ELF-1 (cell line): ENCODE results near the gene ZNF319.

Source experiments
- DNase-seq: peaks from one replicate; pipeline ENCODE4 v3.0.0-alpha.2; 2016; ENCODE audit warnings: low read depth, low spot score

ZNF319 gene

DNA sequence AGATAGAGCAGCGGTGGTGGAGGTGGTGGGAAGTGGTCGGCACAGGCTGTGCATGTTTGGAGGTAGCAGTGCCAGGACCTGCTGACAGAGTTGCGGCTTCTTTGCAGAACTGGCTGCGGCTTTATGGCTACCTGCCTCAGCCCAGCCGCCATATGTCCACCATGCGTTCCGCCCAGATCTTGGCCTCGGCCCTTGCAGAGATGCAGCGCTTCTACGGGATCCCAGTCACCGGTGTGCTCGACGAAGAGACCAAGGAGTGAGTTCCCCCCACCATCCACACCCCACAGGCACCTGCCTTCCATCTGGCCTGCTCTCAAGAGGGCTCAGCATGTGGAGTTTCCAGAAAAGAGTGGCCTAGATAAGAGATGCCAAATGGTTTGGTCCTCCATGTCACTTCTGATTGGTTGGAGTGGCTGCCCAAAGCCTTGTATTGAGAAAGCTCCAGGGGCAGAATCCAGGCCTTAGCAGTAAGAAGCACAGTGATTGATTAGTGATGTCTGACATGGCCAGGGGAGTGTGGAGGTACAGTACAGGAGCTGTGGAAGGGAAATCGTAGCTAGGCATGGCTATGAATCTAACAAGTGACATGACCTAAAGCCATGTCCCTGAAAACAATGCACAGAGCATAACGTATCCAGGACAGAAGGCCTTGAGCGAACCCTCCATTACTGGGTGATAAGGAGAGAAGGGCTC, 37.0 kb upstream of the ZNF319 start:
- DNase-seq = no peak

DNA sequence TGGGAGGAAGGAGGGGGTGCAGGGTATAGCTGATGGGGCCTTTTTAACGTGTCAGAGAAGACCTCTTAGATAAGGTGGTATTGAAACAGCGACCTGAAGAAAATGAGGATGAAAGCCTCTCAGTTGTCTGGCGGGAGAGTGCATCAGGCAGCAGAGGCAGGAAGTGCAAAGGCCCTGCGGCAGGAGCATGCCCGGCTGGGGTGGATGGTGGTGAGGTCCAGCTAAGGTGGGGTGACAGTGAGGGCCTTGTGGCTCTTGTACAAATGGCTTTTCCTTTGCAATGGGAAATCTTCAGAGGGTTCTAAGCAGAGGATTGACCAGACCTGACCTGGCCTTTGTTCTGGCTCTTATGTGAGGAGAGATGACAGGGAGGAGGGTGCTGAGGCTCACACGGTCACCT, 36.5 kb upstream of the ZNF319 start:
- no peak for DNase-seq

DNA sequence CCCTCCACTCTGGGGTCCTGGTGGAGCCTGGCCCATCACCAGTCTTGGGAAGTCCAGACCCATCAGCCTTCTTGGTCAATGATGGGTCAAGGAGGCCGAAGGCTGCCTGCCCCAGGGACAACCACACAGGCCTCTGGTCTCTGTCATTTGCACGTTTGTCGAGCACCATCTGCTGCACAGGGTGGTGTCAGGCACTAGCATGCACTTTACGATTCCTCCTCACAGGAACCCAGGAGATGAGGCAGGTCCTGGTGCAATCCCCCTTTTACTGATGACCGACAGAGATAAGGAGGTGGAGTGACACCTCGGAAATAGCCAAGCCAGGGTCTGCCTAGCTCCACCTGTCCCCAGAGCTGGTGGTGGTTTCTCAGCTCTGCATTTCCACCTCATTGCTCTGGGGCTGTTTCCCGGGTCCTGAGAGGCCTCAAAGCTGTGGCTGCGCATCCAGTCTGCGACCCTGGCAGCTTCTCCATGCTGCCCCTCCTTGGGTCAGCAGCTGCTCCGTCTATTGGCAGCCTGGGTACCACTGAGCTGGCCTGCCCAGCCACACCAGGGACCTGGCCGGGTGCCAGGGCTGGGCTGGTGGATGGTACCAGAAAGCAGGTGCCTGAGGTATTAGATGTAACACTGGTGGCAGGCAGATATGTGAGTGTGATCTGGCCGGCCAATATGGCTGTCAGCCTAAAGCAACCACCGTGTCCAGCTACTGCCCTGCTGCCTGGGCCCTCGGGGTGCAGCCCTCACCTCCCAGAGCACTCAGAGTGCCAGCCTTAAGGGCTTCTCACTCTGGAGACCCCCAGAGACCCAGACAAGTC, 35.1 kb upstream of the ZNF319 start:
- DNase-seq = no peak

DNA sequence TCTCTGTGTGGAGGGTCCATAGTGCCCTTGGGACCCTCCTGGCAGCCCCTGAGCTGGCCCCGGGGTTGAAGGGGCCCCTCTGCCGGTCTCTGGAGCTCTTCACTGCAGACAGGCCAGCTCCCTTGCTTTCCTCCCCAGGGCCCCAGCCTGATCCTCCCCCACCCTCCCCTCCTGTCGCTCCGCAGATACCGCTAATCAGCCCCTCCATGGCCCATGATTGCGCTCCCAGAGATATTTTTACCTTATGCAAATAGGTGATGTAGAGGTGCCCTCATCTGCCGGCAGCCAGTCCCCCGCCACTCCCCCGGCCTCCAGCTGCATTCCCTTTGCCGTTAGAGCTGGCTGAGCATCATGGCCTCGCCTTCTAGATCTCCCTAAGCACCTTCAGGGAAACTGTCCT, 34.3 kb upstream of the ZNF319 start:
- DNase-seq = no peak

DNA sequence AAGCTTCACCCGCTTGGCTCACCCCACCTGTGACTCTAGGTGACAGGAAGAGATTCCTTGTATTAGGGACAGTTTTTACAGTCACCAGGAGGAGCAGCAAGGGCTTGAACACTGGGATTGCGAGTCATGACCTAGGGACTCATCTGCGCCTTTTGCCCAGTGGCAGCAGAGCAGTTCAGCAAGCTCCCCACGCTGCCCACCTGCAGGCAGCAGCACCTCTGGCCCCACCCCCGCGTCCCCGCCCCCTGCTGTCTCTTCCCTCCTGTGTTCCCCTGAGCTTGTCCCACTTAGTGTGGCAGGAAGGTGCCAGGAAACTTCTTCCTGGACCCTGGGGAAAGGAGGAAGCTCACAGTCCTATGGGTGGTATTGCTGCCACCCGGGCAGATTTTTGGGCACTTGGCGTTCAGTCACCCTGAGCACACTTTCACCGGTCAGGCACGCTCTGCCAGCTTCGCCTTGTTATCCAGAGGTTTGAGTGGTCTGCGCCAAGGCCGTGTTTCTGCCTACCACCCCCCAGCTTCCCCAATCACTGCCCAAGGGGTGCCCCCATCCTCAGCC, 33.7 kb upstream of the ZNF319 start:
- no peak for DNase-seq

DNA sequence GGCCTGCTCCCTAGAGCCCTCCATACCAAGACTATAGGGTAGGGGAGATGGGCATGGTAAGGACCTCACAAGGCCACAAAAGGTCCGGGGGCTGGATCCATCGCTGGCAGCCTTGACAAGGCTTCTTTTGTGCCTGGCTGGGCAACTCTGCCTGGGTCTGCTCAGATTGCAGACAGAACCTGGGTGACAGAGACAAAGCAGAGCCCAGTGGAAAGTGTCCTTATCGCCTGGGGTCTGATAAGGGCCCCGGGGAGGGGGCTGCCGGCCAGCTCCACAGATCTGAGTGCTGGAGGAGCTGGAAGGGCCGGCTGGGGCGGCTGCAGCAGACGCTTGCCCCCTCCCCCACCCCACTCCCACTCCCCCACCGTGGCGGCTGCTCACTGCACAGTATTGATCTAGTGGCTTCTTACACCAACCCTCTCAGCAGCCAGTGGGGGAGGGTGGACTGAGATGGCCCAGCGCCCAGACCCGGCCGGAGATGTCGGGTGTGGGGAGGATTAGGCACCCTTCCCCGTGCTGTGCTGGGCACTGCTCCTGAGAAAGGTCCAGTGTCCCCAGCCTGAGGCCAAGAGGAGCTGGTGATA, 32.3 kb upstream of the ZNF319 start:
- DNase-seq = peak; percentile 83

DNA sequence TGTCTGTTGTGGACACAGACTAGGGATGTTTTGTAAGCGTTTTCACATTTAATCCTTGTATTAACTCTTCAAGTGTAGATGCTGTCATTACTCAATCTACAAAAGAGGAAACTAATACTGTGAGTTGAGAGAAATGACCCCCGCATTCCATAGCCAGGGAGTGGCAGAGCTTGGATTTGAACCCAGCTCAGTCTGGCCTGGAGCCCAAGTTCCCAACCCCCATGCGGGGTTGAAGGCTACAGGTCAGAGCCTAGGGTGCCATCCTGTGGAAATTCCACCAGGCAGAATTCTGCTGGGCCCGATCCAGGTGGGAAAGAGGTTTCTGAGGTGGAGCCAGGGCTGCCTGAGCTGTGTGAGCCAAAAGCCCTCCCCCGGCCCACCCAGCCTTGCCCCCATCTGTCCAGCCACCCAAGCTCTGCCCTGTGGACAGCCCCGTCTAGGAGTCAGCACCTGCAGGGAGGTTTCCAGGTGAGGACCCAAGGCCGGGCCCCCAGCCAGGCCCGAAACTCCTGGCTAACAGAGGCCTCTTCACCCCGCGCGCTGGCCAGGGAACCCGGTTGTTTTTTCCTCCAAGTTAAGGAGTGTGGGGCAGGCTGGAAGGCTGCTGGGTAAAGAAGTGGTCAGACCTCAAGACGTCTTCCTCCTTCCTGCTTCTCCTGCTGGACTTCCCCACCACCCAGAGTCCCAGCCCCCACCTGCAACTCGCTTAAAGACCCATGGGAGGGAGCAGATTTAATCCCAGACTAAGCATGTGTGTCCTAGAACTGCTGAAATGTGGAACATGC, 30.7 kb upstream of the ZNF319 start:
- DNase-seq = no peak

DNA sequence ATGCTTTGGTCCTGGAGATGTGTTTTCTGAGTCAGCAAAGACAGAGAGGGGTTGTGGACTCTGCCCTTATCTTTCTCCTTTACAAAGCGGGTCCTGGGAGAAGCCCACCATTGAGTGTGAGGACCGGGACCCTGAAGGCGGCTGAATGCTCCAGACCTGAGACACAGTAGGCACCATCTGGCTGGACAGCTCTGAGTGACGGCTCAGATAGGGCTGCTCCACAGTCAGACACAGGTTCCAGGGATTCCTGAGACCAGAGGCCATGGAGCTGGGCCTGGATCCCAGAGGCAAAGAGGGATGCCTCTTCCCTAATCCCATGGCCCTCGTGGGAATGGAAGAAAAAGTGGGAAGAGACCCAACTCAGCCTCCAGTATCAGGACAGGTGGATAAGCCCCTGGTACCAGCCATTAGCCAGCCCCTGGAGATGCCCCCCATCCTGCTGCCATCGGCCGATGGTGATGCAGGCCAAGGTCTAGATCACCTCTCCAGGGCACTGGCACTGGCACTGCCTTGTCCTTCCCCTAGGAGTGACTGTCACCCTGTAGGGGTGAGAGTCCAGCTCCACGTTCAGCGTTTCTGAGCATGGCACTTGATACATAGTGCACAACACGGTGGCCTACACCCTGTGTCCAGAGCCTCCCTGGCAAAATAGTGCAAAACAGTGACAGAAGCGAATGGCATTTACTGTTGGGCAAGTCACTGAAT, 29.8 kb upstream of the ZNF319 start:
- DNase-seq = no peak

DNA sequence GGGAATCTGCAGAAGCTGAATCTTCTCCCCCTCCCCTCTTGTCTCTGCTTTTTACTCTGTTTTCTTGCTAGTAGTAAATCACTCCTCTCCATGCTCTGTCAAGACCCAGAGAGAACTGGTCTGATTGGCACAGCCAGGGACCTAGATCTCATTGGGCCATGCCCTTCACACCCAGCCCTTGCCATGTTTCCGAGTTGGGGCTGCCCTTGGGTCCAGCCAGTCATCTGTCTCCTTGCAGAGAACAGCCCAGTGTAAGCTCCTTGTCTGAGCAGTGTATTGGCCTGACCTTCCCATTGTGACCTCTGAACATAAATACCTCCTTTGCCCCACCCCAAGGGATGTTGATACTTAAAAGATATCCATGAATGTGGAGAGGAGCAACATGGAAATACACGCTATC, 28.9 kb upstream of the ZNF319 start:
- DNase-seq = no peak

DNA sequence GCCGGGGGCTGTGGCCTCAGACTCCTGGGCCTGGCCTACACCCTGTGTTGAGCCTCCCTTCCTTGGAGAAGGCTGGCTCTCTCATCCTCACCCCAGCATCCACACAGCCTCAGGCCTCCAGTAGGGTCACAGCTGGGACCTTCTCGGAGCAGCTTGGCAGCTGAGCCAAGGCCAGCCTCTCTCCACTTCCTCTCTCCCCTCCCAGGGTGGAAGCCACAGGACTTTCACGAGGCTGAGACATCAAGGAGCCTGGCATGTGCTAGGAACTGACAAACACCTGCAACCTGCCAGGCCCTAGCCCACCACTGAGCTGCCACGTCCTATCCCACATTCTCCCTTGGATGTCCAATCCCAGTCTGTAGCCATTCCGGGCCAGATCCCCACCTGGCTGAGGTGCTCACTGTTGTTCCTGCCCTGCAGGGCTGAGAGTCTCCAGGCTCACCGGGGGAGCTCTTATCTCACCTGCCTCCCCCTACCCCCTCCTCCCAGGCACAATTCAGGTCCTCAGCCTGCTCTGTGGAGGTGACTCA, 28.1 kb upstream of the ZNF319 start:
- DNase-seq = peak; percentile 63

DNA sequence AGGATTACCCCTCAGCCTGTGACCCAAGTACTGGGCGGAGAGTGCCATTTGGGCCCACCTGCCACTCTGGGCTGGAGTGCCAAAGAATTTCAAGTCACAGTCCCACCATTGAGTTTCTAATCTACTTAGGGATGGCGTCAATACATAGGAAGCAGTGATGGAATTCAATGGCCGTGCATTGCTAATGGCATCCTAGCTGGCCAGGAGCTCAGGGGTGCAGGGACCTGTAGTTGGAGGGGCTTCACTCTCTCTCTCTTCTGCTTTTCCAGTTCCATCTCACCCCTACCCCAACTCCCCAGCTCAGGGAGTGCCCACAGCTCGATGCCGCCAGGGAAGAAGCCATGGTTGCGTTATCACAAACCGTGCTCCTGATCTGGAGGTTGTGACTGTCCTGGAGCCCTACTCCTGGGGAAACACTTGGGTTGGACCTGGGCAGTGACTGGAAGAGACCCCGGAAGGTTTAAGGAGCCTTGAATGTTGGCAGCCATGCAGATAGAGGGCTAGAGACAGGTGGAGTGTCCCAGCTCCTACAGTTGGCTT, 27.5 kb upstream of the ZNF319 start:
- no peak for DNase-seq

DNA sequence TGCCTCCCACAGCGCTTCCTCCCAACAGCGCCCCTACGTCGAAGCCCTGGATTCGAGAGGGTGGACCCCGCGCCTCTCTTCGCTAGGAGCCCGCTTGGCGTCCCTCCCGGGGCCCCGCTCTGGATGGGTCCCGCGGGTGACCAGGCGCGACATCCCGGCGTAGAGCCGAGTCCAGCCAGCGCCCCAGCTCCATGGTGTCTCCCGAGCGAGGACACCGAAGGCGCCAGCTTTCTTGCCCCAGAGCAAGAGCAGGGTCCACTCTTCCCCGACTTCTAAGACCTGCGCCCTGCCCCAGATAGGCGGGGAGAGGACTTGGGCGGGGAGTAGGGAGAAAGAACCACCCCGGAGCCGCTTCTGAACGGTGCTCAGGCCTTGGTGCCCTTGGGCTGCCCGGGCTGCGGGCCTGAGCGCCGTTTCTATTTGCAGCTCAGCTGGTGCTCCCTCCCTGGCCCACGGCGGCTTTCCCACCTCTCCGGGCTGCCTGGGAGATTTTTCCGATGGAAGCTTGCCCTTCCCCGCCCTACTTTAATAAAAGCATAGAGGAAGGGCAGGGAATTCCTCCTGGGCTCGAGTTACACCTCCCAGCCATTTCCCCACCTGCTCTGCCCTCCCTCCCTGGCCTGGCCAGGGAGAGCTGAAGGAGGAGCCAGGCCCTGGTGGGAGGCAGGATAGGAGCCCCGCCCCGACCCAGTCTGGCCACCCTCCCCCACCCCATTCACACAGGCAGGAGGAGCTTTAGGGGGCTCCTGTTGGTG, 26.9 kb upstream of the ZNF319 start:
- peak; percentile 91 for DNase-seq

DNA sequence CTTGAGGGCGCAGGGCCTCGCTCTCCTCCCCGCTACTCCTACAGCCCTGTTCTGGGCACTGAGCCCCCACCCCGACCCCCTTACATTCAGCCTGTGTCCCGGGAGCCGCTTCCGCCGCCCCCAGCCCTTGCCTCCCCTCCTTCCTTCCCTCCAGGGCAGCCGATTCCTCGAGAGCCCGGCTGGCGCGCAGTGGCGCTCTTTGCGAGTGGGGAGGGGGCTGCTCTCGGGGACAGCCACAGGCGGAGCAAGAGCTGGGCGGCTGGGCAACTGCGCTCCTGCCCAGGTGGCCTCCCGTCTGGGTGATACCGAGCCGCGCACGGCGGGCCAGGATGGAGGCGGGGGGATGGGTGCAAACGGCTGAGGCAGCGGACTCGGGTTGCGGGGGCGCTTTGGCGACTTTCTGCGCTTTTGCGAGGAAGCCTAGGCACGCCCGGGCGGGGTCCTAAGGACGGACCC, 26.3 kb upstream of the ZNF319 start:
- no peak for DNase-seq

DNA sequence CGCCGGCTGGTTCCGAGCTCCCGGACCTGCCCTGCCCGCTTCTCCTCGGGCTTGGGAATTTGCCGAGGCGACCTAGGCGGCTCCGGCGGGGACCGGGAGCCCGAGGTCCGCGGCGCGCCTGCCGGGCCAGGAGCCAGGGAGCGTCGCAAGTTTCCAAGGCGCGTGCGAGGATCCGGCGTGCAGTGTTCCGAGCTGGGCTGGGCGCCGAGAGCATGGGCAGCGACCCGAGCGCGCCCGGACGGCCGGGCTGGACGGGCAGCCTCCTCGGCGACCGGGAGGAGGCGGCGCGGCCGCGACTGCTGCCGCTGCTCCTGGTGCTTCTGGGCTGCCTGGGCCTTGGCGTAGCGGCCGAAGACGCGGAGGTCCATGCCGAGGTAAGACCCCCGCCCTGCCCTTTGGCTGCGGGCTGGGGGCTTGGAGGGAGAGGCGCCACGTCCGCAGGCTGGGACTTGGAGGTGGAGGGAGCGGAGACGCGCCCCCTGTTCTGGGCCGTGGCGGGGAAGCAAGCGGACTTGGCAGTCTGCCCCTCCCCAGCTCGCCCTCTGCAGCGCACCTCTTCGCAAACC, 25.8 kb upstream of the ZNF319 start:
- DNase-seq = peak; percentile 61

DNA sequence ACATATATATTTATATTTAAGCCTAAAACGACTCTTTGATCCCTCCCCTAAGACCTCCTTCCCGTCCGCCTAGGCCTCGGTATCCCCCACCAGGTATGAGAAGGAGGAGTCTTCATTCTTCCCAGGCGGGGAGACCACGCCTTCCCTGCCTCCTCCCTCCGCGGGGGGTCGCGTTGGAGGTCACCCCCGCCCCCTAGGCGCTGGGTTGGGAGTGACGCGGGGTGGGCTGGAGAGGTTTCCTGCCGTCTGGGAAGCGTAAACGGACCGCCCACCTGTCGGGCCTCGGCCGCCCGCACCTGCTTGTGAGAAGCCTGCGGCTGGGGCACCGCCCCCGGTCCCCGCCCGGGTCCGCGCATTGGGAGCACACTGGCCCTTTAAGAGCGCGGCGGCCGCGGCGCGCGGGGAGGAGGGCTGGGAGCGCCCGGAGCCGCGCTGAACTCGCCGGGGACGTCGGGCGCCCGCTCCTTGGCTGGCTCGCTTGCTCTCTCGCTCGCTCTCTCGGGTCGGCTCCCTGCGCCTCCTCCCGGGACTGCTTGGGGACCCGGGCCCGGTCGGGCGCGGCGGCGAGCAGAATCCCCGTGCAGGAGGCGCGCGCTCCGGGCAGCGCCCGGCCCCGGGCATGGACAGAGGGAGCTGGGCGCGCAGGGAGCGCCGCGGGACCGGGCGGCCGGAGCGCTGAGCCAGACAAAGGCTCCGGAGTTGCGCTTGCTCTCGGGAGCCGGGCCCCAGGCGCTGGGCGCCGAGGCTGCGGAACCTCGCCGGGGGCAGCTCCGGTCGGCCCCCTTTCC, 25.1 kb upstream of the ZNF319 start, which contains the start of gene MMP15:
MMP15 (plus strand) TSS at position 404 of the 788 bp plus-strand sequence. CDS start 597 bp downstream, outside the sequence.
- DNase-seq = peak; percentile 98

DNA sequence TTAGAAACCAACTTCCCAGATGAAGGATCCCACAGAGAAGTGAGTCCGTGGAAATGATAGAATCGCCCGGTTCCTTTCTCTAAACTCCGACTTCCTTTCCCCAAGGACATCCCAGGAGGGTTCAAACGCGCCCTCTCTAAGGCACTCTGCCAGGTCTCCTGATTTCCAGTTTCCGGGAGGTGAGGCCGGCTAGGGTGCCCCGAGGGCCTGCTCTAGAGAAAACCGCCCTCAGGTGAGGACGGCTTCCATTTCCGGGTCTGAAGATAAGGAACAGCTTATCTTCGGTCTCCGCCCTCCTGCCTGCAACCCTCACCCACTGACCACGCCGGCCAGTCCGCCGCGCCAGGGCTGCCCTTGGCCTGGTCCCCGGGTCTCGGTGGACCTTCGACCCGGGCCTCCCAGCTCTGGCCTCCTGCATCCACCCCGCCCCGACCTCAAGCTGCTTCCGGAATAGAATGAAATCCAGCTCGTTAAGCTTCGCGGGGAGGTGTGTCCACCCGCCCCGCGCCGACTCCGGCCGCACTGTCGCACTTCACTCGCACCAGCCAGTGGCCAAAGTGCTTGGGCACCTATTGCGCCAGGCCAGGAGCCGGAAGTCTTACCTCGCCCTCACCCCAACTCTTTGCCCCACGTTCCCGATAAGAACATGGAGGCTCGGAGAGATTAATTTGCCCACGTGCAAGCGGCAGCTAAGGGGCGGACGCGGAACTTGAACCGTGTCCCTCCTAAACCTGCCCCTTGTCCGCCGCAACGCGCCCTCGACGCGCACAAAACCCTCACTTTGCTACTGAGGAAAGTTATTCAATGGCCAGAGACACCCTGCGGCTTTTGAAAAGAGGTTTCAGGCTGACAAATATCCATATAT, 24.2 kb upstream of the ZNF319 start:
- DNase-seq = peak; percentile 85

DNA sequence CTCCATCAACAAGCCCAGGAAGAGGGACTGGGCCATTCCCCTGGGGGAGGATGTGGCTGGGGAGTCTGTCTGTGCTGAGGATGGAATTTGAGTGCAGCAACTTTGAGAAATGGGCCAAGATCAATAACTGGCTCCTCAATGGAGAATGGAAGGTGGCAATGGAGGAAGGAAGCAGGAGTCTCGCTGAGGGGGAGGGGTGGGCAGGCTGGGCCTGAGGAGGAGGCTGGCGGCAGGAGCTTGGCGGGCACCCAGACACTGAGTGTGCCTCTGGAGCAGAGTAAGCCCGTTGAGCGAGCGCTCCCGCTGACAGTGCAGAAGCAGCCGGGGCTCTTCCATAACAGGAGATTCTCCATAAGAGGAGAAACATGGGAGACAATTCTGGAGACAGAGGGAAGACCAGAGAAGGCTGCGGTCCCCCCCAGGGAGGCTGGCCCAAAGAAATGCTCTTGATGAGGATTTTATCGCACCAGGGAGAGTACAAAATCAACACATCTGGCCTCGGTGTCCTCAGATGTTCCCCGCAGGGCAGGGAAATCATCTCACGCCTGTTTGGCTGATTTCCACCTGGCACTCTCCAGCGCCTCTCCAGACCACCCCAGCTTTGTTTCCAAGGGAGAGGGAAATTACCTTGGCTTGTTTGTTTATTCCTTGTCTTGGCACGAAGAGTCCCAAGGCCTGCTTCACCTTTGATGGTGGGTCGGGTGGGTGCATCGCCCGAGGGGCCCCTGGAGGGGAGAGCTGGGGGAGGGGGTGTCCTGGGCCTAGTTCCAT, 22.3 kb upstream of the ZNF319 start:
- DNase-seq = peak; percentile 63
